NCI-H1694 (cell line): ENCODE data around the gene RARA.

Experiments used
- DNase-seq: peaks from one replicate; lab custom pipeline; 2025; lab: John Stamatoyannopoulos, UW

RARA gene

DNA sequence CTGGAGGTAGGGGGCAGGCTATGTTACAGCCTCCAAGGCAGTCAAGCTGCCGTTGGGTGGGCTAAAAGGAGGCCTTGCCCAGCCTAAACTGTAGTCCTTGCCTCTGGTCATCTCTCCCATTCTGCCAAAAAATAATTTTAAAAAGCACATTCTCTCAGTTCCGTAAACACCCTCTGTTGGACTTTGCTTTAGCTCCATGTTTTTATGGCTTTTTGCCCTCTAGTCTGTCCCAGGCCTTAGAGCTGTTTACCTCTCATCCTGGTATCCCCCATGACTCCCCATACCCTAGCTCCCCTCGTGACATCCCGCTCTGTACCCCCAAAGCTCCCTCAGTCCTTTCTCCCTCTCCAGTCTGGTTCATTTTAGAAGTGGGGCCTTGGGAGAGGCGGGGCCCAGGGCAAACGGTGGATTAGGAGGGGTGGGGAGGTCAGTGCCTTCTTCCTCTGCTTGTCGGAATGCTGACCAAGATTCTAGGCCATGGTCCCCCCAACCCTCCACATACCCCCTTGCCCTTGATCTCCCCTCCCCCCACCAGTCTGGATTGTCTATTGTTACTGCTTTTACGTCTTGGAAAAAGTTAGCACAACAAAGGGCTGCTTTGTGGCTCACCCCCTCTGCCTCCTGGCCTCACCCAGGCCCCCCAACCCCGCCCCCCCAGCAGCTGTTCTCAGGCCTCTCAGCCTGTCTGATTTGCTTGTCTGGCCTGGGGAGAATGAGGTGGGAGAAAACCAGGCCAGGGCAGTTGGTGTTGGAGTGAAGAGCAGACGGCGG lies 37.2 kb downstream of the RARA start:
- DNase-seq, result no peak

DNA sequence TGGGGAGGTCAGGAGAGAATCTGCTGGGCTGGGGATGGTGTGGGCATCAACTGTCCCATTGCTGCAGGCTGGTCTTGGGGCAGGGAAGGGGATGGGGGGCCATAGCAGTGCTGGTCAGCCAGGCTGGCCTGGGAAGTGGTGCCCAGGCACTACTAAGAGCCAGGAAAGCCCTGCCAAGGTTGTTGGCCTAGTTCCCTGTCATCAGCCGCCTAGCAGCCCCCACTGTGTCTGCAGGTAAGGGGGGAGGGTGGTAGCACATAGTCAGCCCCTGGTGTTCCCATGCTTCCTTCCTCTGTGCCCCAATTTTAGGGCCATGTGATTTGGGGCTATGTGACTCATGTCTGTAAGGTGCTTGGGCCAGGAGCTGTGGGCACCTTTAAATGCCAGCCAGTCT lies 37.8 kb downstream of the RARA start:
- no peak for DNase-seq

DNA sequence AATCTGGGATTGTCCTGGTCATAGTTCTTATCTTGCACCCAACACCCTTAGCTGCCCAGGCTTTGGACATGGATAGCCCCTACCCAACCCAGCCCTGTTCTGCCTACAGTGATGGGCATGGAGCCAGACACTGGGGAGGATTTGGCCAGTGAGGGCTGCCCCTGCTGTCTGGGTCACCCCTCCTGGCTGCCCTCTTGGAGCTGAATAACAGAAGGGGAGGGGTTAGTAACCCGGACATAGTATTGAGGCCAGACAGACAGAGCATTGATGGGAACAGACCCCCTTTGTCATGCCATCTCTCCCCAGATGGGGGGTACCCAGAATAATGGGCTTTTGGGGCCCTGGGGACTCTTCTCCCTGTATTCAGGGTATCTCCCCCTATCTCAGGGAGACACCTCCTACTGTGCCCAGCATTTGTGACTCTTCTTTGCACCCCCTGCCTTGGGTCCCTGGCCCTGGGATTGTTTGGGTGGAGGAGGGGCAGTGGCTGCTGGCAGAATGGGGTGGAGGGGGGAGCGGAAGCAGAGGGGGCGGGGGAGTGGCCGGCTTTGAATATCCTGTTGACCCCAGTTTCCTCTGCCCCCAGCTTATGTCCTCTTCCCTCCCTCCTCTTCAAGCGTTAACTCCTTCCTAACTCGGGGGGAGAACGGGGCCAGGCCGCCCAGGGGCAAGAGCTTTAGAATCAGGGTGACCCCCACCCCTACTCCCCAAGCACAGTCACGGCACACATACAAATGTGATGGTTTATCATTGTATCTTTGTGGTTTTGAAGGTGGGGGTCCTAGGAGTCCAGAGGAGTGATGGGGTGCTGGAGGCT lies 38.5 kb downstream of the RARA start:
- DNase-seq, result no peak

DNA sequence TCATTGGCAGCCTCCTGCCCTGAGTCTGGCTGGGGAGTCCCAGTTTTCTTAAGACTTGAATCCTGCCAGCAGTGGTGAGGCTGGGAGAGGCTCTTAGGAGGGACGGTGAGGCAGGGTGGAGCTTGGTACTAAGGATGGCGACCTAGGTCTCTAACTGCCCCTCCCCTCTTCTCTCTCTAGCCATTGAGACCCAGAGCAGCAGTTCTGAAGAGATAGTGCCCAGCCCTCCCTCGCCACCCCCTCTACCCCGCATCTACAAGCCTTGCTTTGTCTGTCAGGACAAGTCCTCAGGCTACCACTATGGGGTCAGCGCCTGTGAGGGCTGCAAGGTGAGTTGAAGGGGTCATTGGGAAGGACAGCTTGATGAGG lies 39.1 kb downstream of the RARA start:
- DNase-seq, result no peak

DNA sequence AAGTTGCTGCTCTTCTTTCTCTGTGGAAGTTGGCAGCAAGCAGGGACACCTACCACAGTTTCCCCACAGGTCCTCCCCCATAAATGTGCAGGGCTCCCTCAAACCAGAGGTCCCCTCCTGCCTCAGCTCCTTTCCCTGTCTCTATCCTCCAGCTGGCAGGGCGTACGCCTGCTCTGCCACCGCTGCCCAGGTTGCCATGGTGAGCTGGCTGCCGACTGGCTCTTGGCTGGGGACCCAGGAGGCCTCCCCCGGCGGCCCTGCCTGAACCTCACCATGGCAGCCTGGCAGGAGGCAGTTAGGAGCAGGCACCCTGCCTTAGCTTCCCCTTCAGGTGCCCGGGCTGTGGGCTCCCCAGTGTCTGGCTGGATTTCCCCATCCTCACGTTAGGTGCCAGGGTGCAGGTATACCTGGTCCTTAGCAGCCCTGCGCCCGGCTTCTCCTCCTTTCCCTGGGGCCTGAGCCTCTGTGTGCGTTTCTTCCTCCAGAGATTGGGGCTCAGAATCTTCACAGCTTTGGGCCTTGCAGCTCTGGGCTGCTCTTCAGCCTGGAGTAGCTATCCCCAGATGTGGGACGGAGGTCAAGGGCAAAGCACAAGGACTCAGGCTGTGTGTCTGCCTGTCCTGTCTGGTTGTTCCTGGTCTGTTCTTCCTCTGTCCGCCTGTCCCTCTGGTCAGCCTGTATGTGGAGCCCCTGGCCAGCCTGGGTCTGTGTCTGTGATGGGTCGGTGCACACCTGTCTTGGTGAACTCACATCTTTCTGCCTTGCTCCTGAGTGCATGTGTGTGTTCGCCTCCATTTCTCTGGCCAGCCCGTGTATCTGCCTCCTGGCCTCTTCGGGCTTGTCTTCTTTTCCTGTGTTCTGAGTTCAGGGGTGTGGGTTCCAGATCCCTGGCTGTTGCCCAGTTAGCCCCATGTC lies 39.8 kb downstream of the RARA start:
- DNase-seq, result peak; percentile 74

DNA sequence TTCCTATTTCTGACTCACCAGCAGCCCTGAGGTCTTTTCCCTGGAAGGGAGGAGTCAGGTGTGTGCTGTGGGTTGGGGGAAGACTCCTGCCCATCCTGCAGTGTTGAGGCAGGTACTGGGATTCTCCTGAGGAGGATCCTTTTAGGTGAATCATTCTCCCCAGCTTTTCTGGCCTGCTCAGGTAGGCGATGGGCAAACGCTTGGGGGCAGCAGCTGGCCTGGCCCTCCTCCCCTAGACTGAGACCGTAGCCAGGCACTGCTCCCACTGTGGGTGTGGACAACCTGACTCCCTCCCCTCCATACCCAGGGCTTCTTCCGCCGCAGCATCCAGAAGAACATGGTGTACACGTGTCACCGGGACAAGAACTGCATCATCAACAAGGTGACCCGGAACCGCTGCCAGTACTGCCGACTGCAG lies 40.5 kb downstream of the RARA start:
- DNase-seq, result no peak

DNA sequence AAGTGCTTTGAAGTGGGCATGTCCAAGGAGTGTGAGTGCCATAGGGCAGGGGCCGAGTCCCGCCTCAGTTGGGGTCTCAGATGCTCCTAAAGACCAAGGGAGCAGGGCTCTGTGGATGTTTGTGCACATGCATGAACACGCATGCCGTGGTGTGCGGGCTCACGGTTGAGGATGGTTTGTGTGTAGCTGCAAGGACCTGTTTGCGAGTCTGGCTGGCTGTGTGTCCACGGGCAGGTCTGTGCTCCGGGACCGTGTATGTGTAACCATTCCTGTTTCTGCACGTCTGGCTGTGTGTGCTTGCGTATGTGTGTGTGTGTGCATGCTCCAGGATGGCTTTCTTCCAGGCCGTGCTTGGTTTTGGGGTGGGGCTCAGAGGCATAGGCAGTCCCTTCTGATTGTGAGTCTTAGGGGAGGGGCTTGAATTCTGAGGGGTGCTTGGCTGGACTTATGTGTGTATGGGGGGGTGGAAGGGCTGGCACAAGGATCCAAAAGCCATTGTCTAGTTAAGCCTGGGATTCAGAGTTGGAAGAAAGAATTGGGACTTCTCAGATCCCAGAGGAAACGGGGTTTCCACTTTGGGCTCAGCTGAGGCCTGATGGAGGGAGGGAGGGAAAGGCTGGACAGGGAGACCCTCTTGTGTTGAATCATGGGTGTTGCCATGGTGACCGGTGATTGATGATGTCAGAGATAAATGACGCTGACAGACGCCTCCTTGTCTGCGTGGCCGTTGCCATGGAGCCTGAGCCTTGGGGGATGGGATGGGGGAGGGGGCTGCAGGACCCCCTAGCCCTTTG lies 41.1 kb downstream of the RARA start:
- peak; percentile 25 for DNase-seq

DNA sequence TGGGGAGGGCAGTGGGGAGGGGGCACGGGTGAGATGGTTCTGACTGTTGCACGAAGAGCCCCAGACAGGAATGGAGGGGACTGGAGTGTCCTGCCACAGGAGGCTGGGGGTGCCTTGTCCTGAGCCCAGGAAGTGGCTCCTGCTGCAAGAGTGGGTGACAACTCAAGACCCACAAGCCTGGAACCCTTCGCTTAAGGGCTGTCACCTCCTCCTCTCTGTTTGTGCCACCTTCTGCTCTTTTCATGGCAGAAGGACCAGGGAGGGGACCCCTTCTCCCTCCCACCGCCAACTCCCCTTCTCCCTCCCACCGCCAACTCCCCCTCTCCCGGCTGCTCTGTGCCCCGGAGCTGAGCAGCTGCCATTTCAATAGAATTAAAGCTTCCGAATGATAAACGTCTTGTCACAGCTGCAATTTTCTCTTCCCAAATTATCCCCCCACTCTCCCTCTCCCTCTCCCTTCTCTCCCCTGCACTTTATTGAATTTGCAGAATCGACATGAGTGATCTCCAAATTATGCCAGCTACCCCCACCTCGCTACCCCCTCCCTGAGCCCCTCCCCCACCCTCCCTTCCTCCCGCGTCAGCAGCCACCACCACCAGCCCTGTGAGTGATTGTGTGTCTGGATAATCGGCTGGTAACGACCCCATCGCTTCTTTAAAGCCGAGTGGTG lies 41.8 kb downstream of the RARA start:
- DNase-seq, result peak; percentile 31

DNA sequence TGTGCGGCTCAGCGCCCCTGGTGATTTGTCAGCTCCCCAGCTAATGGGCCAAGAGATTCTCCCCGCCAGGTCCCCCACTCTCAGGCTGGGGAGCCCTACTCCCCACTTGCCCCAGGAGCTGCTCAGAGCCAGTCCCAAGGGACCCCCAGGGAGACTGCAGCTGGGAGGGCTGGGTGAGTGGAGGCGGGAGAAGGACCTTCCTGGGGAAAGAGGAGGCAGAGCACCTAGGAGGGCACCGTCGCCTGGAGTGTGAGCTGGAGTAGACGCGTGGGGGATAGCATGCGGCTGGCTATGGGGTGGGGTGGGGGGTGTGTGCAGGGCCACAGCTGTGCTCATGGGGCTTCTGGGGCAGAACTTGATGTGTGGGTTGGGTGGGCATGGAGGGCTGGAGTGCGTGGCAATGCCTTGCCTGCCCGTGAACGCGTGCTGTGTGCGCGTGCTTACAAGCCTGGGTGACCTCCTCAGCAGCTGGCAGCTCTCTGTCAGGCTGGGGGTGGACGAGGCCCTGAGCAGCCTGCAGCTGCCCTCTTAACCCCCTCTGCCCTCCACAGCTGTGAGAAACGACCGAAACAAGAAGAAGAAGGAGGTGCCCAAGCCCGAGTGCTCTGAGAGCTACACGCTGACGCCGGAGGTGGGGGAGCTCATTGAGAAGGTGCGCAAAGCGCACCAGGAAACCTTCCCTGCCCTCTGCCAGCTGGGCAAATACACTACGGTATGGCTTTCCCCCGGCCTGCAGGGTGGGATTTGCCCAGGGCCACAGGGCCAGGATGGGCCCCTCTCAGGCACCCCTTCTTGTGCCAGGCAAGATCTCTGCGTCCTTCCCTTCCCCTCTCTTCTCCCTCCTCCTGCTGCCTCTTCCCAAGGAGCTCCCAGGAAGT lies 42.6 kb downstream of the RARA start:
- no peak for DNase-seq

DNA sequence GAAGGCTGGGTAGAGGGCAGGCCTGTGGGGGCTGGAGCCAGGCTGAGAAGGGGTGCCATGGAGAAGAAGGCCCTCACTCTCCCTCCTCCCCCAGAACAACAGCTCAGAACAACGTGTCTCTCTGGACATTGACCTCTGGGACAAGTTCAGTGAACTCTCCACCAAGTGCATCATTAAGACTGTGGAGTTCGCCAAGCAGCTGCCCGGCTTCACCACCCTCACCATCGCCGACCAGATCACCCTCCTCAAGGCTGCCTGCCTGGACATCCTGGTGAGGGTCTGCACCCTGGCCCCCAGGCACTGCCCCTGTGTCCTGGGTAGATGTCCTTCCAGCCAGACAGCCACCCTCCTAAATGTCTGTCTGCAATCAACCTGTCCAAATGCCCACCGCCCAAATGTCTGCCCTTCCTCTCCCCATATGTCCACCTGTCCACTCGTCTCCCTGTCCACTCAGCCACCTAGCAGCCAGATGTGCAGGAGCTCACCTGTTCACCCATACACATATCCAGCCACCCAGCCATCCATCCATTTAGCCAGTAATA lies 43.3 kb downstream of the RARA start:
- DNase-seq, result no peak

DNA sequence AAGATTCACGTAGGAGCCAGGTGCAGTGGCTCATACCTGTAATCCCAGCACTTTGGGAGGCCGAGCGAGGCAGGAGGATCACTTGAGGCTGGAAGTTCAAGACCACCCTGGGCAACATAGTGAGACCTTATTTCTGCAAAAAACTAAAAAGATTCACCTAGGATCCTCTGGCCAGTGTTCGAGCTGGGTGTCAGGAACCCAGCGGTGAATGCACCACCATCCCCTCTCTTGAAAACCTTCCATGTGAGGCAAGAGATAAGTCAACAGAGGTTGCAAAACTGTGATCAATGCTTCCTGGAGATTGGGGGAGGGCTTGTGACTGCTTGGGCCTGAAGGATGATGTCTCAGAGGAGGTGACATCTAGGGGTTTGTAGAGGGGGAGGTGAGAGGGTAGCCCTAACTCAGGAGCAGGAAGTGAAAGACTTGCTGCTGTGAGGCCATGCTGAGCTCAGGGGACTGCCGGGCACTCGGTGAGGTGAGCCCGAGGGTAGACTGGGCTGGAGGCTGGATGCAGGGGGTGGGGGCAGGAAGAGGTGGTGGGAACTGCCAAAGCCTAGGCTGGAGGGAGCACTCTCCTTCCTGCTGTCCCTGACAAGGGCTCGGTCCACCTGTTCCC lies 43.9 kb downstream of the RARA start:
- no peak for DNase-seq

DNA sequence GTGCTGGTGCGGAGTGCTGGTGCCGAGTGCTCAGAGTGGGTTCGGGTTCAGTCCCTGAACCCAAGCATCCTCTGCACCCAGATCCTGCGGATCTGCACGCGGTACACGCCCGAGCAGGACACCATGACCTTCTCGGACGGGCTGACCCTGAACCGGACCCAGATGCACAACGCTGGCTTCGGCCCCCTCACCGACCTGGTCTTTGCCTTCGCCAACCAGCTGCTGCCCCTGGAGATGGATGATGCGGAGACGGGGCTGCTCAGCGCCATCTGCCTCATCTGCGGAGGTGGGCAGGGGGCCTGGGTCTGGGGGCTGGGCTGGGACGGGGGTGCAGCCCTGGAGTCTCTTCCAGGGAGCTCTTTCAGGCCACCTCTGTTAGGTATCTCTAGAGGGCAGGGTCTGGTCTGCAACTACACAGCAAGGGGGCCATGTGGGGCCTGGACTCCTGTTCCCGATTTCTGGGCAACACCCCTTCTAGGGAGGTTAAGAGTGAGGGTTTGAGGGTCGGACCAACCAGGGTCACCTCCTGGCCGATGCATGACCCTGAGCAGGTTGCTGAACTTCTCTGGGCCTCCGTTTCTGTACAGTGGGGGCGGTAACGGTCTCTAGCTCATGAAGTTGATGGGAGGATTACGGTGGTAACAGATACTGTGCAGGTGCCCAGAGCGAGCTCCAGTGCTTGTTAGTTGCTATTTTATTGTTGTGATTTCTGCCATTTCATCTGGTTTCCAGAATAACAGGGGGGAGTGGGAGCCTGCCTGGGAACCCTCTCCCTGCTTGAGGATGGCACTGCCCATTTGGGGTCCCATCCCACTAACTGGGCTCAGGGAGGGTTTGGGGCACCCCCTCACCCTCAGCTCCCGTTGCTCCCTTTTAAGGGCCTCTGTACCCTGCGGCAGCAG lies 45.5 kb downstream of the RARA start:
- peak; percentile 34 for DNase-seq

DNA sequence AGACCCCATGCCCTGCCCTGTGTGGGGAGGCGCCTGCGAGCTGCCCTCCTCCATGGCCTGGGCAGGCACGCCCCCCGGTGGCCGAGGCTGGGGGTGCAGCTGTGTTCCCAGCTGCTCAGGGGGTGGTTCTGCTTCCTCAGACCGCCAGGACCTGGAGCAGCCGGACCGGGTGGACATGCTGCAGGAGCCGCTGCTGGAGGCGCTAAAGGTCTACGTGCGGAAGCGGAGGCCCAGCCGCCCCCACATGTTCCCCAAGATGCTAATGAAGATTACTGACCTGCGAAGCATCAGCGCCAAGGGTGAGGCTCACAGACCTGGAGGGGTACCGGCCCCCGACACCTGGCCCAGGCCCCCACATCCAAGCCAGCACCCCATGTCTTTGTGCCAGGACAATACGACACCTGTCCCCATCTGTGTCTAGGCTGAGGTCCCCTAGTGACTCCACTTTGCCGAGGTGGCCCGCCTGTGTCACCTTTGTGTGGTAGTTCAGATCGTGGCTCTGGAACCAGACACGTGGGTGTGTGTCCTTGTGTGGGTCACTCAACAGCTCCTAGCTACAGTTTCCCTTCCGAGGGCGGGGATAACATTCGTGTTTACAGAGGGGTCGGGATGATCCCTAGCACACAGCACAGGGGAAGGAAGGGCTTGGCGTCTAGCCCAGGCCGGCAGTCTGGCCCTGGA lies 46.3 kb downstream of the RARA start:
- no peak for DNase-seq

DNA sequence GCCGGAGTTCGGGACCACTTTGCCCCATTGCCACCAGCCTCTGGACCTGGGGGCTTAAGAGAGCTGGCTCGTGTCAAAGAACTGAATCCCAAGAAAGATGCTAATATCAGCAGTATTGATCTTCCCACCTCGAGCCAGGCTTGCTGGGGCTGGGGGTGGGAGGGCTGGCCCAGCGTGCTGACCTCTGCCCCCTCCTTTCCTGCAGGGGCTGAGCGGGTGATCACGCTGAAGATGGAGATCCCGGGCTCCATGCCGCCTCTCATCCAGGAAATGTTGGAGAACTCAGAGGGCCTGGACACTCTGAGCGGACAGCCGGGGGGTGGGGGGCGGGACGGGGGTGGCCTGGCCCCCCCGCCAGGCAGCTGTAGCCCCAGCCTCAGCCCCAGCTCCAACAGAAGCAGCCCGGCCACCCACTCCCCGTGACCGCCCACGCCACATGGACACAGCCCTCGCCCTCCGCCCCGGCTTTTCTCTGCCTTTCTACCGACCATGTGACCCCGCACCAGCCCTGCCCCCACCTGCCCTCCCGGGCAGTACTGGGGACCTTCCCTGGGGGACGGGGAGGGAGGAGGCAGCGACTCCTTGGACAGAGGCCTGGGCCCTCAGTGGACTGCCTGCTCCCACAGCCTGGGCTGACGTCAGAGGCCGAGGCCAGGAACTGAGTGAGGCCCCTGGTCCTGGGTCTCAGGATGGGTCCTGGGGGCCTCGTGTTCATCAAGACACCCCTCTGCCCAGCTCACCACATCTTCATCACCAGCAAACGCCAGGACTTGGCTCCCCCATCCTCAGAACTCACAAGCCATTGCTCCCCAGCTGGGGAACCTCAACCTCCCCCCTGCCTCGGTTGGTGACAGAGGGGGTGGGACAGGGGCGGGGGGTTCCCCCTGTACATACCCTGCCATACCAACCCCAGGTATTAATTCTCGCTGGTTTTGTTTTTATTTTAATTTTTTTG lies 47.1 kb downstream of the RARA start:
- no peak for DNase-seq

DNA sequence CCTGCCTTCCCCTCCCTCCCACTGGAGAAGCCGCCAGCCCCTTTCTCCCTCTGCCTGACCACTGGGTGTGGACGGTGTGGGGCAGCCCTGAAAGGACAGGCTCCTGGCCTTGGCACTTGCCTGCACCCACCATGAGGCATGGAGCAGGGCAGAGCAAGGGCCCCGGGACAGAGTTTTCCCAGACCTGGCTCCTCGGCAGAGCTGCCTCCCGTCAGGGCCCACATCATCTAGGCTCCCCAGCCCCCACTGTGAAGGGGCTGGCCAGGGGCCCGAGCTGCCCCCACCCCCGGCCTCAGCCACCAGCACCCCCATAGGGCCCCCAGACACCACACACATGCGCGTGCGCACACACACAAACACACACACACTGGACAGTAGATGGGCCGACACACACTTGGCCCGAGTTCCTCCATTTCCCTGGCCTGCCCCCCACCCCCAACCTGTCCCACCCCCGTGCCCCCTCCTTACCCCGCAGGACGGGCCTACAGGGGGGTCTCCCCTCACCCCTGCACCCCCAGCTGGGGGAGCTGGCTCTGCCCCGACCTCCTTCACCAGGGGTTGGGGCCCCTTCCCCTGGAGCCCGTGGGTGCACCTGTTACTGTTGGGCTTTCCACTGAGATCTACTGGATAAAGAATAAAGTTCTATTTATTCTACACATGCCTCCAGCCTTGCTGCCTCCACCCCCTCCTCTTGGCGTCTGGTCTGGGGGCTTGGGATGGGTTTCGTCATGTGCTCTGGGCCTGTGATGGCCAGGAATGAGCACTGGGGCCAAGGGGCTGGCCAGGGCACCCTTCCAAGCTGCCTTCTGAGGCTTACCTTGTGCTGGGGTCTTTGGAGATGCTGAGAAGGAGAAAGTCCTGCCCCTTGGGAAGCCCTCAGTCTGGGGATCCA lies 48.3 kb downstream of the RARA start:
- DNase-seq, result no peak
